BE2C (cell line): ENCODE measurements around the gene KATNA1.

Experiments used
- DNase-seq: peaks from one replicate; pipeline ENCODE4 v3.0.0-alpha.2; 2020
- H3K27me3 ChIP-seq: fragments of 250-450 bp; sonication (Bioruptor Pico); 2 replicates; pipeline ENCODE4 v1.5.1; 2020; ENCODE audit warnings: mild to moderate bottlenecking
- H3K36me3 ChIP-seq: fragments of 250-450 bp; sonication (Bioruptor Pico); 2 replicates; pipeline ENCODE4 v1.5.1; 2020; ENCODE audit warnings: mild to moderate bottlenecking
- H3K4me1 ChIP-seq: fragments of 250-450 bp; sonication (Bioruptor Pico); 2 replicates; pipeline ENCODE4 v1.5.1; 2020
- H3K4me3 ChIP-seq: 2 replicates; pipeline ENCODE4 v1.5.1; 2011; ENCODE audit warnings: low read depth, low read length
- H3K9me3 ChIP-seq: fragments of 250-450 bp; sonication (Bioruptor Pico); 2 replicates; pipeline ENCODE4 v1.5.1; 2020
- CTCF ChIP-seq: IDR thresholded peaks from 2 replicates; pipeline ENCODE4 v1.5.1; 2012; ENCODE audit warnings: mild to moderate bottlenecking, low read depth, low read length

Gene KATNA1

GRCh38 chr6:149627672-149628071 is 20.8 kb downstream of the KATNA1 start:
- Histone ChIP-seq H3K4me1 (no peaks in the 10 kb centered on the region), H3K9me3 (no peaks in the 10 kb centered on the region), H3K36me3 (peaks cover 2% of the 10 kb centered on the region), H3K27me3 (no peaks in the 10 kb centered on the region), H3K4me3 (no peak overlapping the region)
- TF ChIP-seq CTCF, result no peak
- DNase-seq, result no peak

- Histone ChIP-seq H3K4me3 (no peak overlapping the region), H3K4me1 (peaks cover 3% of the 10 kb centered on the region; the same call in 1 of the 2 replicates), H3K9me3 (no peaks in the 10 kb centered on the region), H3K27me3 (no peaks in the 10 kb centered on the region), H3K36me3 (peaks cover 8% of the 10 kb centered on the region; the same call in 1 of the 2 replicates)
- TF ChIP-seq CTCF, result no peak
- DNase-seq, result no peak
These were observed 32.7 kb downstream of the KATNA1 start for GRCh38 chr6:149615805-149616204.

GRCh38 chr6:149614337-149614736 is 34.2 kb downstream of the KATNA1 start:
- TF ChIP-seq CTCF, result no peak
- DNase-seq, result no peak
- Histone ChIP-seq H3K9me3 (no peaks in the 10 kb centered on the region), H3K36me3 (0 out of 2 replicates have a peak, but pooled peaks cover 3% of the 10 kb centered on the region), H3K4me3 (no peak overlapping the region), H3K27me3 (no peaks in the 10 kb centered on the region), H3K4me1 (peaks cover 3% of the 10 kb centered on the region; the same call in 1 of the 2 replicates)

- H3K9me3 ChIP-seq, result no peaks in the 10 kb centered on the region
- H3K27me3 ChIP-seq, result no peaks in the 10 kb centered on the region
- TF ChIP-seq CTCF, result no peak
- H3K36me3 ChIP-seq, result 0 out of 2 replicates have a peak, but pooled peaks cover 4% of the 10 kb centered on the region
- H3K4me1 ChIP-seq, result no peaks in the 10 kb centered on the region
- DNase-seq, result no peak
- H3K4me3 ChIP-seq, result no peak overlapping the region
These were observed 40.0 kb downstream of the KATNA1 start for GRCh38 chr6:149608381-149608982.

GRCh38 chr6:149600508-149600907 is 48.0 kb downstream of the KATNA1 start:
- Histone ChIP-seq H3K36me3 (peaks cover 12% of the 10 kb centered on the region), H3K4me1 (no peaks in the 10 kb centered on the region), H3K27me3 (no peaks in the 10 kb centered on the region), H3K4me3 (no peak overlapping the region), H3K9me3 (no peaks in the 10 kb centered on the region)
- DNase-seq, result no peak
- TF ChIP-seq CTCF, result no peak

- peaks cover 34% of the 10 kb centered on the region for H3K36me3 ChIP-seq
These were observed 55.1 kb downstream of the KATNA1 start for GRCh38 chr6:149593408-149593807.

More at GRCh38 chr6:149593408-149593807, 55.1 kb downstream of the KATNA1 start:
- TF ChIP-seq CTCF, result no peak
- DNase-seq, result no peak
- Histone ChIP-seq H3K9me3 (no peaks in the 10 kb centered on the region), H3K4me3 (no peak overlapping the region), H3K4me1 (no peaks in the 10 kb centered on the region), H3K27me3 (no peaks in the 10 kb centered on the region)
